Measurements from ENCODE around the gene PPP1R12A. TPM values are rescaled to one million over a fixed set of nuclear protein-coding genes. Genes with fewer than 3 reads are reported as not detected.

The PPP1R12A gene
- polyA plus RNA-seq, 2 of the 4 experiments (the other 2 are of a cell fraction): 28.0 to 74.8 TPM

- TF ChIP-seq TP53 (CRISPR knock-in tag; IDR thresholded peaks at IDR 0.05): no peak
- no peak for TF ChIP-seq RFX5 (IDR thresholded peaks at IDR 0.05)
Measured at GRCh38 chr12:79848339-79848738, 86.6 kb downstream of the PPP1R12A start (continued).

DNA sequence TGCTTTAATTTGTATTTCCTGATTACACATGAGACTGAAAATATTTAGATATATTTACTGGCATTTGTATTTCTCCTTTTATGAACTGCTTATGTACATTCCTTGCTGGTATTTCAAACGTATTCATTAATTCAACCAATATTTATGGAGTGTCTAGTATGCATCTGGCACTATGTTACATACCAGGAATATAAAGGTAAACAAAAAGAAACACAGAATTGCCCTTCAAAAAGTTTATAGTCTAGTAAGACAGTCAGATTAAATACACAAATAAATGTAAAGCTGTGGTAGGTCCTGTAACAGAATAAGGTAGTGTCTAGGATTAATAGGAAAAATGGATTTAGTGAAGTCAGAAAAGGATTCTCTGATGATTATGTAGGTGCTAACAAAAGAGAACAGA, 87.5 kb downstream of the PPP1R12A start:
- DNase-seq (ENCODE audit: low read depth in 1 of 2, low spot score in 1 of 2) (no peak), ATAC-seq (no peak), FAIRE-seq (no peak)
- Histone ChIP-seq H3K27ac (no peak overlapping the region), H3K9me3 (0 out of 3 replicates have a peak, but pooled peaks cover 4% of the 10 kb centered on the region), H3K4me3 (no peak overlapping the region), H3K4me1 (peaks cover 17% of the 10 kb centered on the region), H3K4me2 (no peak overlapping the region)
- ChIA-PET CTCF (no interaction called here), POLR2A (no interaction called here)
- WGBS (ENCODE audit: missing lambda C conversion rate): 24% methylated on average over 1 of the region's 1 CpG
- TF ChIP-seq, protein P1, sequence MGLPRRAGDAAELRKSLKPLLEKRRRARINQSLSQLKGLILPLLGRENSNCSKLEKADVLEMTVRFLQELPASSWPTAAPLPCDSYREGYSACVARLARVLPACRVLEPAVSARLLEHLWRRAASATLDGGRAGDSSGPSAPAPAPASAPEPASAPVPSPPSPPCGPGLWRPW (IDR thresholded peaks at IDR 0.05): no peak
- TF ChIP-seq EHMT2 (IDR thresholded peaks at IDR 0.05; ENCODE audit: low read depth) (no peak), MYC (IDR thresholded peaks at IDR 0.05; ENCODE audit: borderline replicate concordance, low read length) (no peak), FOXS1 (CRISPR knock-in tag; IDR thresholded peaks at IDR 0.05) (no peak), CEBPB (IDR thresholded peaks at IDR 0.05) (no peak), JUN (IDR thresholded peaks at IDR 0.05) (no peak), HOXB13 (CRISPR knock-in tag; IDR thresholded peaks at IDR 0.05; ENCODE audit: low read depth) (no peak), ESRRA (IDR thresholded peaks at IDR 0.05; ENCODE audit: borderline replicate concordance, low read length) (no peak), REST (IDR thresholded peaks at IDR 0.05) (no peak)

DNA sequence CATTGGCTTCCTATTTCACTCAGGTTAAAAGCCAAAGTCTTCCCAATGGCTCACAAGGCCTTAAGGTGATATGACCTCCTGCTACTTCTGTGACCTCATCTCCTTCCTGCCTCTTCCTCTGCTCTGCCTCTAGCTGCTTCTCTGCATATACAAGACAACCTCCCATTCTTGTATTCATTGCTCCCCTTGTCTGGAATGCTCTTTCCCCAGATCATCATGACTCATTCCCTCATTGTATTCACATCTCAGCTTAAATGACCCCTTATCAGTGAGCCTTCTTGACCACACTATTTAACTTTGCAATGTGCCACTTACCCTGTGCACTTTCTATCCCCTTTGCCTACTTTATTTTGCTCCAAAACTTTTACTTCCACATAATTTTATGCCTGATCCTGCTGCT, 90.2 kb downstream of the PPP1R12A start:
- Histone ChIP-seq H3K4me3 (no peak overlapping the region), H3K4me1 (peaks cover 20% of the 10 kb centered on the region), H3K27ac (peak overlapping the region in 1 of 2 experiments; percentile 54; a peak in 1 of 6 replicates), H3K9me3 (peaks cover 3% of the 10 kb centered on the region; the same call in 1 of the 3 replicates), H3K4me2 (peak overlapping the region; percentile 33)
- POLR2A ChIA-PET: no interaction called here
- CTCF ChIA-PET: no interaction called here
- TF ChIP-seq FOSL2 (IDR thresholded peaks at IDR 0.05): no peak
- peak; percentile 70 for TF ChIP-seq FOSL2 (CRISPR knock-in tag; IDR thresholded peaks at IDR 0.05)
- no peak for TF ChIP-seq CHD4 (IDR thresholded peaks at IDR 0.05; ENCODE audit: borderline replicate concordance)
- TF ChIP-seq, protein P2, sequence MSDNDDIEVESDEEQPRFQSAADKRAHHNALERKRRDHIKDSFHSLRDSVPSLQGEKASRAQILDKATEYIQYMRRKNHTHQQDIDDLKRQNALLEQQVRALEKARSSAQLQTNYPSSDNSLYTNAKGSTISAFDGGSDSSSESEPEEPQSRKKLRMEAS (IDR thresholded peaks at IDR 0.05): 0 out of 2 replicates have a peak, but pooled peaks have one; percentile 30
- no peak for FAIRE-seq
- DNase-seq (ENCODE audit: low read depth in 1 of 2, low spot score in 1 of 2): peak; percentile 8 to 74
- ATAC-seq: peak; percentile 86 to 97

DNA sequence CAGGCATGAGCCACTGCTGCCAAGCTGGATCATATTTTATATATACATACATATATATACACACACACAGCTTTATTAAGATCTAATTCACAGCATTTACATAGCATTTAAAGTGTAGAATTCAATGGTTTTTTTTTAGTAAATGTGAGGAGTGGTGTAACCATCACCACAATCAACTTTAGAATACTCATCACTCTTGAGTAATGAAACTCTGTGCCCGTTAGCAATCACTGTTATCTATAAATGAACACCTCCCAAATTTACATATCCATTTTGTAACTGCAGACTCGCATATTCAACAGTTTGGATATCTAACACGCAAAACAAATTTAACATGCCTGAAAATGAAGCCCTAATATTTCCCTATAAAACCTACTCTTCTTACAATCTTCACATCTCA, 90.9 kb downstream of the PPP1R12A start:
- peaks cover 10% of the 10 kb centered on the region for H3K9me3 ChIP-seq
- peaks cover 20% of the 10 kb centered on the region for H3K4me1 ChIP-seq
- FAIRE-seq (no peak), DNase-seq (ENCODE audit: low read depth in 1 of 2, low spot score in 1 of 2) (no peak), ATAC-seq (no peak)
- TF ChIP-seq, protein P3, sequence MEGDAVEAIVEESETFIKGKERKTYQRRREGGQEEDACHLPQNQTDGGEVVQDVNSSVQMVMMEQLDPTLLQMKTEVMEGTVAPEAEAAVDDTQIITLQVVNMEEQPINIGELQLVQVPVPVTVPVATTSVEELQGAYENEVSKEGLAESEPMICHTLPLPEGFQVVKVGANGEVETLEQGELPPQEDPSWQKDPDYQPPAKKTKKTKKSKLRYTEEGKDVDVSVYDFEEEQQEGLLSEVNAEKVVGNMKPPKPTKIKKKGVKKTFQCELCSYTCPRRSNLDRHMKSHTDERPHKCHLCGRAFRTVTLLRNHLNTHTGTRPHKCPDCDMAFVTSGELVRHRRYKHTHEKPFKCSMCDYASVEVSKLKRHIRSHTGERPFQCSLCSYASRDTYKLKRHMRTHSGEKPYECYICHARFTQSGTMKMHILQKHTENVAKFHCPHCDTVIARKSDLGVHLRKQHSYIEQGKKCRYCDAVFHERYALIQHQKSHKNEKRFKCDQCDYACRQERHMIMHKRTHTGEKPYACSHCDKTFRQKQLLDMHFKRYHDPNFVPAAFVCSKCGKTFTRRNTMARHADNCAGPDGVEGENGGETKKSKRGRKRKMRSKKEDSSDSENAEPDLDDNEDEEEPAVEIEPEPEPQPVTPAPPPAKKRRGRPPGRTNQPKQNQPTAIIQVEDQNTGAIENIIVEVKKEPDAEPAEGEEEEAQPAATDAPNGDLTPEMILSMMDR (IDR thresholded peaks at IDR 0.05): no peak
- TF ChIP-seq MAZ (IDR thresholded peaks at IDR 0.05; ENCODE audit: borderline replicate concordance, low read depth, low read length) (no peak), ATOH8 (CRISPR knock-in tag; IDR thresholded peaks at IDR 0.05; ENCODE audit: low read depth) (no peak), EHMT2 (IDR thresholded peaks at IDR 0.05; ENCODE audit: low read depth) (no peak), TP53 (CRISPR knock-in tag; IDR thresholded peaks at IDR 0.05) (no peak), ESRRA (IDR thresholded peaks at IDR 0.05; ENCODE audit: borderline replicate concordance, low read length) (no peak)
- ChIA-PET CTCF (interaction anchor here (1.2 kb wide), 1 partner anchor 9 kb away, joined by 4 read pairs; no protein-coding TSS in a partner anchor), POLR2A (no interaction called here)
- WGBS (ENCODE audit: missing lambda C conversion rate): 98% methylated on average over 3 of the region's 3 CpGs
- H3K27ac ChIP-seq: no peak overlapping the region
- no peak overlapping the region for H3K4me2 ChIP-seq
- H3K4me3 ChIP-seq: no peak overlapping the region
